HEK293T (cell line): ENCODE results near the gene PYGL.
"Not testable (repeated sequence)": the region's sequence is repeated elsewhere in the genome, so short reads cannot be mapped to it uniquely, and the experiment has no call there.

Experiments used
- CTCF ChIA-PET: fragments of 350-600 bp; formaldehyde crosslinking; extraction: SDS; loops from one replicate; lab custom pipeline; 2021; ENCODE audit warnings: antibody characterized with exemption, inconsistent platforms; lab: Yijun Ruan, JAX
- POLR2A ChIA-PET: fragments of 350-600 bp; formaldehyde crosslinking; extraction: SDS; loops from one replicate; lab custom pipeline; 2020; ENCODE audit warnings: antibody characterized with exemption, inconsistent platforms; lab: Yijun Ruan, JAX
- DNase-seq: peaks from one replicate; pipeline ENCODE4 v3.0.0; 2012; ENCODE audit warnings: mixed read lengths; ENCODE audit errors: extremely low spot score
- ARNT ChIP-seq: fragments of 450-650 bp; IDR thresholded peaks from 2 replicates; pipeline ENCODE4 v1.6.1; 2017; ENCODE audit warnings: mild to moderate bottlenecking
- BHLHE40 ChIP-seq: fragments of 450-650 bp; IDR thresholded peaks from 2 replicates; pipeline ENCODE4 v1.6.1; 2016; ENCODE audit warnings: mild to moderate bottlenecking, moderate library complexity, borderline replicate concordance
- CTBP1 ChIP-seq: fragments of 450-650 bp; IDR thresholded peaks from 2 replicates; pipeline ENCODE4 v1.6.1; 2016; ENCODE audit warnings: borderline replicate concordance
- ELF4 ChIP-seq: fragments of 450-650 bp; IDR thresholded peaks from 2 replicates; pipeline ENCODE4 v1.6.1; 2017; ENCODE audit warnings: antibody characterized with exemption
- FOXA1 ChIP-seq: fragments of 450-650 bp; IDR thresholded peaks from 2 replicates; pipeline ENCODE4 v1.6.1; 2016; ENCODE audit warnings: mild to moderate bottlenecking
- FOXK2 ChIP-seq: fragments of 450-650 bp; IDR thresholded peaks from 2 replicates; pipeline ENCODE4 v1.6.1; 2016; ENCODE audit warnings: mild to moderate bottlenecking
- FOXM1 ChIP-seq: fragments of 450-650 bp; IDR thresholded peaks from 2 replicates; pipeline ENCODE4 v1.6.1; 2017; ENCODE audit warnings: mild to moderate bottlenecking, borderline replicate concordance
- HDGF ChIP-seq: fragments of 450-650 bp; IDR thresholded peaks from 2 replicates; pipeline ENCODE4 v1.6.1; 2017; ENCODE audit warnings: antibody characterized with exemption, borderline replicate concordance
- L3MBTL2 ChIP-seq: fragments of 450-650 bp; conservative IDR thresholded peaks from 2 replicates; pipeline ENCODE4 v1.6.1; 2016; ENCODE audit warnings: mild to moderate bottlenecking
- LEF1 ChIP-seq: fragments of 450-650 bp; IDR thresholded peaks from 2 replicates; pipeline ENCODE4 v1.6.1; 2017; ENCODE audit warnings: mild to moderate bottlenecking, borderline replicate concordance
- NFRKB ChIP-seq: fragments of 450-650 bp; IDR thresholded peaks from 2 replicates; pipeline ENCODE4 v1.6.1; 2016; ENCODE audit warnings: mild to moderate bottlenecking, moderate library complexity
- PKNOX1 ChIP-seq: fragments of 450-650 bp; IDR thresholded peaks from 2 replicates; pipeline ENCODE4 v1.6.1; 2016
- SP1 ChIP-seq: fragments of 450-650 bp; IDR thresholded peaks from 2 replicates; pipeline ENCODE4 v1.6.1; 2017
- SUZ12 ChIP-seq: fragments of 450-650 bp; IDR thresholded peaks from 2 replicates; pipeline ENCODE4 v1.6.1; 2016; ENCODE audit warnings: mild to moderate bottlenecking
- TARDBP ChIP-seq: fragments of 450-650 bp; IDR thresholded peaks from 2 replicates; pipeline ENCODE4 v1.6.1; 2016
- ZNF384 ChIP-seq: fragments of 450-650 bp; IDR thresholded peaks from 2 replicates; pipeline ENCODE4 v1.6.1; 2016

The PYGL gene

GRCh38 chr14:50964683-50965390 lies 20.6 kb upstream of the PYGL start:
- no peak for DNase-seq
- TF ChIP-seq CTBP1, result no peak
- no peak for TF ChIP-seq ELF4
- TF ChIP-seq ARNT, result no peak
- TF ChIP-seq TARDBP, result no peak
- no peak for TF ChIP-seq LEF1
- no peak for TF ChIP-seq FOXA1
- no peak for TF ChIP-seq BHLHE40
- no peak for TF ChIP-seq SUZ12
- no peak for TF ChIP-seq PKNOX1
- no peak for TF ChIP-seq L3MBTL2
- no peak for TF ChIP-seq SP1
- no peak for TF ChIP-seq HDGF
- no peak for TF ChIP-seq FOXM1
- TF ChIP-seq NFRKB, result no peak
- TF ChIP-seq FOXK2, result no peak
- TF ChIP-seq ZNF384, result no peak
- ChIA-PET CTCF (interaction anchor here (0.8 to 1.2 kb wide), 4 partner anchors 9 to 174 kb away, joined by 3 to 5 read pairs (median 4); partner anchors contain the start of gene PYGL), POLR2A (interaction anchor here (0.9 to 2.0 kb wide), 2 partner anchors 21 to 128 kb away, joined by 4 to 10 read pairs; partner anchors contain the start of gene PYGL)

GRCh38 chr14:50963919-50964318 lies 19.6 kb upstream of the PYGL start:
- TF ChIP-seq SUZ12, result no peak
- no peak for TF ChIP-seq FOXM1
- no peak for TF ChIP-seq FOXK2
- no peak for TF ChIP-seq HDGF
- TF ChIP-seq CTBP1, result no peak
- no peak for TF ChIP-seq ELF4
- TF ChIP-seq ZNF384, result no peak
- no peak for TF ChIP-seq ARNT
- TF ChIP-seq NFRKB, result no peak
- TF ChIP-seq L3MBTL2, result no peak
- no peak for DNase-seq
- ChIA-PET CTCF (interaction anchor here (1.2 kb wide), 1 partner anchor 20 kb away, joined by 3 read pairs; the partner anchor contains the start of gene PYGL), POLR2A (interaction anchor here (0.9 to 2.0 kb wide), 2 partner anchors 20 to 129 kb away, joined by 4 to 10 read pairs; partner anchors contain the start of gene PYGL)

GRCh38 chr14:50961605-50962221 lies 17.4 kb upstream of the PYGL start:
- CTCF ChIA-PET, result no interaction called here
- no peak for DNase-seq
- POLR2A ChIA-PET, result interaction anchor here (2.8 to 3.1 kb wide), 2 partner anchors 18 to 134 kb away, joined by 9 to 17 read pairs; partner anchors contain the start of genes PYGL and TRIM9
- TF ChIP-seq ARNT (no peak), L3MBTL2 (no peak), NFRKB (no peak), FOXK2 (no peak), CTBP1 (no peak), LEF1 (no peak)

- ChIA-PET CTCF (interaction anchor here (0.6 to 1.1 kb wide), 2 partner anchors 823 to 1832 kb away, joined by 3 read pairs; no protein-coding TSS in a partner anchor), POLR2A (interaction anchor here (1.7 to 1.9 kb wide), 2 partner anchors 13 to 138 kb away, joined by 6 to 11 read pairs; partner anchors contain the start of genes PYGL and TRIM9)
Measured at GRCh38 chr14:50957296-50957695, 13.0 kb upstream of the PYGL start.

GRCh38 chr14:50956421-50956820 lies 12.1 kb upstream of the PYGL start:
- CTCF ChIA-PET, DNase-seq: not testable (repeated sequence)
- POLR2A ChIA-PET, result interaction anchor here (1.7 kb wide), 1 partner anchor 13 kb away, joined by 11 read pairs; the partner anchor contains the start of gene PYGL

More at GRCh38 chr14:50957296-50957695, 13.0 kb upstream of the PYGL start:
- peak; percentile 20 for DNase-seq
- TF ChIP-seq ELF4 (no peak), FOXA1 (no peak), LEF1 (no peak), CTBP1 (no peak), PKNOX1 (no peak), BHLHE40 (no peak)

- CTCF ChIA-PET, result interaction anchor here (0.6 to 0.9 kb wide), 2 partner anchors 9 to 14 kb away, joined by 3 to 4 read pairs; no protein-coding TSS in a partner anchor
Measured at GRCh38 chr14:50955373-50956043, 11.2 kb upstream of the PYGL start.

More at GRCh38 chr14:50955373-50956043, 11.2 kb upstream of the PYGL start:
- TF ChIP-seq BHLHE40 (no peak), FOXA1 (no peak), ARNT (no peak)
- POLR2A ChIA-PET, result interaction anchor here (1.0 to 1.4 kb wide), 2 partner anchors 11 to 140 kb away, joined by 5 read pairs; partner anchors contain the start of genes PYGL and TRIM9
- peak; percentile 72 for DNase-seq
